Tibial nerve (tissue), 4 donors: Measurements from ENCODE around the gene TWSG1.

Experiments used
- EP300 ChIP-seq, 2 donors: sonication (generic); formaldehyde crosslinking; IDR thresholded peaks; one replicate each; pipeline ENCODE4 v1.6.1; 2017; ENCODE audit warnings: antibody characterized with exemption in 2 of 2, mild to moderate bottlenecking in 1 of 2
- POLR2A ChIP-seq, 2 donors: fragments of 450-650 bp; IDR thresholded peaks; one replicate each; pipeline ENCODE4 v1.6.1; 2017; ENCODE audit warnings: antibody characterized with exemption in 2 of 2, mild to moderate bottlenecking in 2 of 2, moderate library complexity in 2 of 2
- TF ChIP-seq, protein P1 (sequence below), 5 experiments: fragments of 200-600 bp in 3 of 5; fragments of 450-650 bp in 2 of 5; sonication (generic) in 3 of 5; IDR thresholded peaks; one replicate each; pipeline ENCODE4 v1.5.1; 2016 to 2019; ENCODE audit warnings: antibody characterized with exemption in 5 of 5, mild to moderate bottlenecking in 3 of 5, moderate library complexity in 2 of 5

DNA sequence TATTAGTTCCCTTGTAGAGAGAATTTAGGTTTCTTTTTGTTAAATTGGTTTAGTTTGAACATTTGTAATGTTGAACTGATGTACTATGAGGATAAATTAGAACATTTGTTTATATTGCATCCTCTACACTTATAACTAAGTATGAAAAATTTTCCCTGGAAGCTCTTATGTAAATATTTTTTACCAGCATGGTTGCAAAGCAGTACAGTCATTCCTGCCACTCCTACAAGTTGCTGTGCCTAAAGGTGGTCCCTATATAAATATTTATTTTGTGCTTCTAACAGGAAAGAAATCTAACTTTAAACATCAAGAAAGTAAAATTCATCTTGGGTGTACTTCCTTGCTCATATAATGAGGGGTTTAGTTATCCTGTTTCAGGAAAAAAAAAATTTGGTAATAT lies 14.2 kb downstream of the TWSG1 start:
- TF ChIP-seq, protein P1, sequence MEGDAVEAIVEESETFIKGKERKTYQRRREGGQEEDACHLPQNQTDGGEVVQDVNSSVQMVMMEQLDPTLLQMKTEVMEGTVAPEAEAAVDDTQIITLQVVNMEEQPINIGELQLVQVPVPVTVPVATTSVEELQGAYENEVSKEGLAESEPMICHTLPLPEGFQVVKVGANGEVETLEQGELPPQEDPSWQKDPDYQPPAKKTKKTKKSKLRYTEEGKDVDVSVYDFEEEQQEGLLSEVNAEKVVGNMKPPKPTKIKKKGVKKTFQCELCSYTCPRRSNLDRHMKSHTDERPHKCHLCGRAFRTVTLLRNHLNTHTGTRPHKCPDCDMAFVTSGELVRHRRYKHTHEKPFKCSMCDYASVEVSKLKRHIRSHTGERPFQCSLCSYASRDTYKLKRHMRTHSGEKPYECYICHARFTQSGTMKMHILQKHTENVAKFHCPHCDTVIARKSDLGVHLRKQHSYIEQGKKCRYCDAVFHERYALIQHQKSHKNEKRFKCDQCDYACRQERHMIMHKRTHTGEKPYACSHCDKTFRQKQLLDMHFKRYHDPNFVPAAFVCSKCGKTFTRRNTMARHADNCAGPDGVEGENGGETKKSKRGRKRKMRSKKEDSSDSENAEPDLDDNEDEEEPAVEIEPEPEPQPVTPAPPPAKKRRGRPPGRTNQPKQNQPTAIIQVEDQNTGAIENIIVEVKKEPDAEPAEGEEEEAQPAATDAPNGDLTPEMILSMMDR (IDR thresholded peaks at IDR 0.05) = no peak
- no peak for TF ChIP-seq POLR2A (IDR thresholded peaks at IDR 0.05)
- TF ChIP-seq EP300 (IDR thresholded peaks at IDR 0.05) = no peak
